OCI-LY7 (cell line): ENCODE data around the gene ADARB2. TPM values are rescaled to one million over a fixed set of nuclear protein-coding genes. Genes with fewer than 3 reads are reported as not detected.

ENCODE experiments used
- BruUV-seq: library from RNA; stranded (reverse); fragments of 400-500 nt; replicated peaks from 2 replicates; lab custom pipeline; 2021; lab: Mats Ljungman, UMichigan
- CTCF ChIA-PET: fragments of 300-600 bp; sonication (Branson Sonifier 250); formaldehyde crosslinking; loops from one replicate; lab custom pipeline; 2022; ENCODE audit warnings: antibody characterized with exemption; ENCODE audit not compliant: unreplicated experiment; lab: Charles Lee
- POLR2A ChIA-PET: fragments of 300-600 bp; sonication (Branson Sonifier 250); formaldehyde crosslinking; loops from one replicate; lab custom pipeline; 2022; ENCODE audit warnings: antibody characterized with exemption; lab: Charles Lee
- DNase-seq: peaks from one replicate; pipeline ENCODE4 v3.0.0-alpha.2; 2015; ENCODE audit warnings: low spot score
- H2AFZ ChIP-seq: fragments of 200-600 bp; sonication (generic), shearing (Covaris generic); 2 replicates; pipeline ENCODE4 v1.6.1; 2014; ENCODE audit warnings: mild to moderate bottlenecking, antibody characterized with exemption, low read length, moderate library complexity
- H3K27ac ChIP-seq: fragments of 200-600 bp; sonication (generic); 2 replicates; pipeline ENCODE4 v1.5.1; 2014; ENCODE audit warnings: mixed run types, low read depth, mild to moderate bottlenecking, moderate library complexity, low read length, inconsistent platforms; ENCODE audit not compliant: poor library complexity, severe bottlenecking
- H3K36me3 ChIP-seq: fragments of 200-600 bp; sonication (generic); 2 replicates; pipeline ENCODE4 v1.6.1; 2014; ENCODE audit warnings: mild to moderate bottlenecking, antibody characterized with exemption, low read length, moderate library complexity, mixed read lengths; ENCODE audit not compliant: insufficient read depth
- H3K4me1 ChIP-seq: fragments of 200-600 bp; sonication (generic); 2 replicates; pipeline ENCODE4 v1.5.1; 2014; ENCODE audit warnings: mild to moderate bottlenecking, low read length; ENCODE audit not compliant: insufficient read depth, poor library complexity, severe bottlenecking
- H3K4me2 ChIP-seq: fragments of 200-600 bp; sonication (generic); 2 replicates; pipeline ENCODE4 v1.6.1; 2014; ENCODE audit warnings: mild to moderate bottlenecking, low read length
- H3K4me3 ChIP-seq: fragments of 200-600 bp; sonication (generic); 2 replicates; pipeline ENCODE4 v1.5.1; 2014; ENCODE audit warnings: mild to moderate bottlenecking, low read depth, low read length; ENCODE audit not compliant: poor library complexity, severe bottlenecking
- H3K79me2 ChIP-seq: fragments of 200-600 bp; sonication (generic); 2 replicates; pipeline ENCODE4 v1.6.1; 2016; ENCODE audit warnings: low read depth, mild to moderate bottlenecking, low read length, moderate library complexity, mixed read lengths; ENCODE audit not compliant: insufficient read depth
- H3K9me2 ChIP-seq: fragments of 200-600 bp; sonication (generic); 2 replicates; pipeline ENCODE4 v1.6.1; 2016; ENCODE audit warnings: mild to moderate bottlenecking, low read length, mixed read lengths; ENCODE audit not compliant: insufficient read depth
- H3K9me3 ChIP-seq: fragments of 200-600 bp; sonication (generic); 2 replicates; pipeline ENCODE4 v1.6.1; 2014; ENCODE audit warnings: mild to moderate bottlenecking, mixed run types, low read length, mixed read lengths
- H4K20me1 ChIP-seq: fragments of 200-600 bp; sonication (generic); 2 replicates; pipeline ENCODE4 v1.6.1; 2014; ENCODE audit warnings: mild to moderate bottlenecking, antibody characterized with exemption, low read length, moderate library complexity, mixed read lengths; ENCODE audit not compliant: insufficient read depth
- CTCF ChIP-seq: fragments of 200-600 bp; sonication (generic); conservative IDR thresholded peaks from 2 replicates; pipeline ENCODE4 v1.5.1; 2014; ENCODE audit warnings: mild to moderate bottlenecking, antibody characterized with exemption, low read length, moderate library complexity, mixed read lengths
- EZH2phosphoT487 ChIP-seq: fragments of 200-600 bp; sonication (generic); IDR thresholded peaks from 2 replicates; pipeline ENCODE4 v1.6.1; 2018; ENCODE audit warnings: low read depth, borderline replicate concordance, mild to moderate bottlenecking, mixed run types, antibody characterized with exemption, low read length, moderate library complexity, mixed read lengths
- intact Hi-C: fragments of 100-400 bp; cut with micrococcal nuclease; formaldehyde crosslinking; loops from one replicate; pipeline ENCODE4 v1.10.0; 2022; ENCODE audit not compliant: unreplicated experiment
- total RNA-seq, 2 experiments: library from RNA; depleted of rRNA in 1 of 2; stranded (reverse); fragments of >200 nt in 1 of 2; shearing (Covaris generic) in 1 of 2; gene quantifications; 2 replicates each; pipeline ENCODE4 v1.2.3, GENCODE V29; 2014 to 2022

ADARB2 gene
- total RNA-seq, 2 experiments from 2014 or later, result 0.03 TPM; not detected in 1

- H3K9me2 ChIP-seq, result no peaks in the 10 kb centered on the region
- TF ChIP-seq EZH2phosphoT487 (no peak), CTCF (no peak)
- no peaks in the 10 kb centered on the region for H3K79me2 ChIP-seq
- H3K4me2 ChIP-seq, result no peak overlapping the region
- H3K27ac ChIP-seq, result no peak overlapping the region
- intact Hi-C loops, result no loop called here
- BruUV-seq, result no TSS peak
- no peak for DNase-seq
- no peaks in the 10 kb centered on the region for H3K36me3 ChIP-seq
- no peaks in the 10 kb centered on the region for H3K9me3 ChIP-seq
- no peaks in the 10 kb centered on the region for H4K20me1 ChIP-seq
- no peak overlapping the region for H3K4me3 ChIP-seq
- no peaks in the 10 kb centered on the region for H3K4me1 ChIP-seq
- CTCF ChIA-PET, result no interaction called here
- no peak overlapping the region for H2AFZ ChIP-seq
- POLR2A ChIA-PET, result no interaction called here
Observed at GRCh38 chr10:1208366-1209311, 528.7 kb downstream of the ADARB2 start.

- H3K4me2 ChIP-seq, result no peak overlapping the region
- H4K20me1 ChIP-seq, result no peaks in the 10 kb centered on the region
- no peak overlapping the region for H3K27ac ChIP-seq
- H3K4me1 ChIP-seq, result no peaks in the 10 kb centered on the region
- H2AFZ ChIP-seq, result no peak overlapping the region
- intact Hi-C loops, result no loop called here
- no peaks in the 10 kb centered on the region for H3K36me3 ChIP-seq
- no peak for DNase-seq
- no TSS peak for BruUV-seq
- TF ChIP-seq EZH2phosphoT487, result no peak
- no peak for TF ChIP-seq CTCF
- H3K9me3 ChIP-seq, result no peaks in the 10 kb centered on the region
- ChIA-PET CTCF (no interaction called here), POLR2A (no interaction called here)
- no peaks in the 10 kb centered on the region for H3K79me2 ChIP-seq
- H3K4me3 ChIP-seq, result no peak overlapping the region
- no peaks in the 10 kb centered on the region for H3K9me2 ChIP-seq
Observed at GRCh38 chr10:1206601-1207000, 530.7 kb downstream of the ADARB2 start.

- Histone ChIP-seq H3K36me3 (no peaks in the 10 kb centered on the region), H3K4me3 (no peak overlapping the region), H3K4me2 (no peak overlapping the region), H3K27ac (no peak overlapping the region), H3K4me1 (no peaks in the 10 kb centered on the region), H3K9me2 (no peaks in the 10 kb centered on the region), H4K20me1 (no peaks in the 10 kb centered on the region), H2AFZ (no peak overlapping the region), H3K9me3 (no peaks in the 10 kb centered on the region), H3K79me2 (no peaks in the 10 kb centered on the region)
- ChIA-PET POLR2A (no interaction called here), CTCF (no interaction called here)
- intact Hi-C loops, result no loop called here
- no TSS peak for BruUV-seq
- TF ChIP-seq CTCF, result no peak
- TF ChIP-seq EZH2phosphoT487, result no peak
- no peak for DNase-seq
Observed at GRCh38 chr10:1206101-1206500, 531.2 kb downstream of the ADARB2 start.
